HG03354 (cell line): ENCODE results near the gene GSTO2.

ENCODE experiments used
- ATAC-seq: cut with Tn5 transposase; IDR thresholded peaks from one replicate; pipeline ENCODE4 v1.9.1; 2021; ENCODE audit warnings: mild to moderate bottlenecking; ENCODE audit not compliant: unreplicated experiment, poor library complexity, severe bottlenecking

Gene GSTO2

GRCh38 chr10:104252368-104252767 is 16.6 kb upstream of the GSTO2 start:
- ATAC-seq = no peak

- ATAC-seq = no peak
Measured at GRCh38 chr10:104253106-104253505, 15.9 kb upstream of the GSTO2 start.

GRCh38 chr10:104253606-104254410 is 15.2 kb upstream of the GSTO2 start:
- ATAC-seq = no peak

GRCh38 chr10:104254493-104255310 is 14.3 kb upstream of the GSTO2 start, which contains the start of gene GSTO1:
TSS of gene GSTO1 (plus strand) at chr10:104254892. CDS start at chr10:104254929, 37 bp downstream.
- ATAC-seq = peak; percentile 81

GRCh38 chr10:104255311-104255981 is 13.5 kb upstream of the GSTO2 start:
- peak; percentile 37 for ATAC-seq

- no peak for ATAC-seq
Measured at GRCh38 chr10:104256335-104256961, 12.5 kb upstream of the GSTO2 start.

- ATAC-seq = no peak
Measured at GRCh38 chr10:104257235-104257634, 11.7 kb upstream of the GSTO2 start.

GRCh38 chr10:104258209-104258608 is 10.8 kb upstream of the GSTO2 start:
- ATAC-seq = no peak

- no peak for ATAC-seq
Measured at GRCh38 chr10:104259456-104259855, 9.5 kb upstream of the GSTO2 start.

GRCh38 chr10:104259999-104260774 is 8.8 kb upstream of the GSTO2 start:
- ATAC-seq = no peak

- no peak for ATAC-seq
Measured at GRCh38 chr10:104260775-104261115, 8.2 kb upstream of the GSTO2 start.

GRCh38 chr10:104262055-104262454 is 6.9 kb upstream of the GSTO2 start:
- ATAC-seq = no peak

GRCh38 chr10:104264783-104265182 is 4.2 kb upstream of the GSTO2 start:
- ATAC-seq = no peak

- ATAC-seq = no peak
Measured at GRCh38 chr10:104267721-104268404, 1.1 kb upstream of the GSTO2 start.

GRCh38 chr10:104268405-104268712 is 625 bp upstream of the GSTO2 start:
- ATAC-seq = peak; percentile 2

- ATAC-seq = no peak
Measured at GRCh38 chr10:104273286-104273685, 4.3 kb downstream of the GSTO2 start.

- ATAC-seq = no peak
Measured at GRCh38 chr10:104273899-104274575, 5.1 kb downstream of the GSTO2 start.
